HEK293T (cell line): ENCODE results near the gene ESCO1.

ENCODE experiments used
- ARNT ChIP-seq: fragments of 450-650 bp; IDR thresholded peaks from 2 replicates; pipeline ENCODE4 v1.6.1; 2017; ENCODE audit warnings: mild to moderate bottlenecking
- BHLHE40 ChIP-seq: fragments of 450-650 bp; IDR thresholded peaks from 2 replicates; pipeline ENCODE4 v1.6.1; 2016; ENCODE audit warnings: mild to moderate bottlenecking, moderate library complexity, borderline replicate concordance
- FOXA1 ChIP-seq: fragments of 450-650 bp; IDR thresholded peaks from 2 replicates; pipeline ENCODE4 v1.6.1; 2016; ENCODE audit warnings: mild to moderate bottlenecking
- FOXK2 ChIP-seq: fragments of 450-650 bp; IDR thresholded peaks from 2 replicates; pipeline ENCODE4 v1.6.1; 2016; ENCODE audit warnings: mild to moderate bottlenecking
- FOXM1 ChIP-seq: fragments of 450-650 bp; IDR thresholded peaks from 2 replicates; pipeline ENCODE4 v1.6.1; 2017; ENCODE audit warnings: mild to moderate bottlenecking, borderline replicate concordance
- HDGF ChIP-seq: fragments of 450-650 bp; IDR thresholded peaks from 2 replicates; pipeline ENCODE4 v1.6.1; 2017; ENCODE audit warnings: antibody characterized with exemption, borderline replicate concordance
- NFRKB ChIP-seq: fragments of 450-650 bp; IDR thresholded peaks from 2 replicates; pipeline ENCODE4 v1.6.1; 2016; ENCODE audit warnings: mild to moderate bottlenecking, moderate library complexity
- SP1 ChIP-seq: fragments of 450-650 bp; IDR thresholded peaks from 2 replicates; pipeline ENCODE4 v1.6.1; 2017
- SUZ12 ChIP-seq: fragments of 450-650 bp; IDR thresholded peaks from 2 replicates; pipeline ENCODE4 v1.6.1; 2016; ENCODE audit warnings: mild to moderate bottlenecking
- TARDBP ChIP-seq: fragments of 450-650 bp; IDR thresholded peaks from 2 replicates; pipeline ENCODE4 v1.6.1; 2016

DNA sequence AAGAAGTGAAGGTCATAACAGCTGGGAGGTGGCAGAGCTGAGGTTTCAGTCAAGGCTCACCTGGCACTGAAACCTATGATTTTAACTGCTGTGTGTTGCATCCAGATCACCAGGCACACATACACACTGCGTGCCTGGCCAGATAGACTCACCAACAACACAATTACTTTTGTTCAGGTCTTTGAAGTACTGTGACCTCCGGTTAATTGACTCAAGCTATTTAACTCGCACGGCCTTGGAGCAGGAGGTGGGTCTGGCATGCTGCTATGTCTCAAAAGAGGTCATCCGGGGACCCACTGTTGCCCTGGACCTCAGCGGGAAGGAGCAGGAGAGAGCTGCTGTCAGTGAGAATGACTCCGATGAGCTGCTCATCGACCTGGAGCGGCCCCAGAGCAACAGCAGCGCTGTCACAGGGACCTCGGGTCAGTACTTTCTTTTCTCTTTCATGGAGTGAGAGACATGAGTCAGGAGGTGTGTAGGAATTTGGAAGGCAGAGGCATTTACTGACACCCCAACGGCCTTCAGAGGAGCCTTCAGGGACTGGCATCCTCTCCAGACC lies 104.1 kb downstream of the ESCO1 start:
- TF ChIP-seq SUZ12 = no peak
- no peak for TF ChIP-seq SP1
- TF ChIP-seq ARNT = no peak
- TF ChIP-seq BHLHE40 = no peak
- TF ChIP-seq HDGF = no peak
- no peak for TF ChIP-seq FOXM1
- TF ChIP-seq FOXK2 = no peak
- no peak for TF ChIP-seq FOXA1
- TF ChIP-seq NFRKB = no peak
- TF ChIP-seq TARDBP = no peak
